Measurements from ENCODE around the gene SKA2.

DNA sequence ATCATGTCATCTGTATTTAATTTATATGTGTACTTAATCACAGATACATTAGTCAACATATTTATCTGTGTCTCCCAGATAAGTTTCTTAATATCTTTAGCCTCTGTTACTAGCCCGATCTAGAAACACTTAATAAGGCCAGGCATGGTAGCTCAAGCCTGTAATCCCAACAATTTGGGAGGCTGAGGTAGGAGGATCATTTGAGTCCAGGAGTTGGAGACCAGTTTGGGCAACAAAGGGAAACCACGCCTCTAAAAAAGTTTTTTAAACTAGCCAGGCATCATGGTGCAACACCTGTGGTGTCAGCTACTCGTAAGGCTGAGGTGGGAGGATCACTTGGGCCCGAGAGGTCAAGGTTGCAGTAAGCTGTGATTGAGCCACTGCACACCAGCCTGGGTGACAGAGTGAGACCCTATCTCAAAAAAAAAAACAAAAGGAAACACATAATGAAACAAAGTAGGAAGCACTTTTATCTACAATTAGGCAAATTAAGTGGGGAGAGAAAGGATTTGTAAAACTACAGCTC, 9.4 kb downstream of the SKA2 start:
- no peak for TF ChIP-seq POLR2A (IDR thresholded peaks at IDR 0.05; ENCODE audit: low read depth, low read length)
- no peak for TF ChIP-seq POLR2AphosphoS5 (IDR thresholded peaks at IDR 0.05; ENCODE audit: insufficient read depth, low read depth, low read length)
- TF ChIP-seq, protein P1, sequence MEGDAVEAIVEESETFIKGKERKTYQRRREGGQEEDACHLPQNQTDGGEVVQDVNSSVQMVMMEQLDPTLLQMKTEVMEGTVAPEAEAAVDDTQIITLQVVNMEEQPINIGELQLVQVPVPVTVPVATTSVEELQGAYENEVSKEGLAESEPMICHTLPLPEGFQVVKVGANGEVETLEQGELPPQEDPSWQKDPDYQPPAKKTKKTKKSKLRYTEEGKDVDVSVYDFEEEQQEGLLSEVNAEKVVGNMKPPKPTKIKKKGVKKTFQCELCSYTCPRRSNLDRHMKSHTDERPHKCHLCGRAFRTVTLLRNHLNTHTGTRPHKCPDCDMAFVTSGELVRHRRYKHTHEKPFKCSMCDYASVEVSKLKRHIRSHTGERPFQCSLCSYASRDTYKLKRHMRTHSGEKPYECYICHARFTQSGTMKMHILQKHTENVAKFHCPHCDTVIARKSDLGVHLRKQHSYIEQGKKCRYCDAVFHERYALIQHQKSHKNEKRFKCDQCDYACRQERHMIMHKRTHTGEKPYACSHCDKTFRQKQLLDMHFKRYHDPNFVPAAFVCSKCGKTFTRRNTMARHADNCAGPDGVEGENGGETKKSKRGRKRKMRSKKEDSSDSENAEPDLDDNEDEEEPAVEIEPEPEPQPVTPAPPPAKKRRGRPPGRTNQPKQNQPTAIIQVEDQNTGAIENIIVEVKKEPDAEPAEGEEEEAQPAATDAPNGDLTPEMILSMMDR (IDR thresholded peaks at IDR 0.05; ENCODE audit: extremely low read depth in 1 of 2, insufficient read depth in 1 of 2, low read depth in 1 of 2, low read length in 2 of 2): no peak
- TF ChIP-seq, protein P2, sequence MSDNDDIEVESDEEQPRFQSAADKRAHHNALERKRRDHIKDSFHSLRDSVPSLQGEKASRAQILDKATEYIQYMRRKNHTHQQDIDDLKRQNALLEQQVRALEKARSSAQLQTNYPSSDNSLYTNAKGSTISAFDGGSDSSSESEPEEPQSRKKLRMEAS (IDR thresholded peaks at IDR 0.05; ENCODE audit: insufficient read depth, insufficient read length): no peak
- TF ChIP-seq EZH2 (IDR thresholded peaks at IDR 0.05; ENCODE audit: borderline replicate concordance, low read depth, low read length, severe bottlenecking): no peak
